ENCODE results near the gene ZGPAT. TPM values are rescaled to one million over a fixed set of nuclear protein-coding genes. Genes with fewer than 3 reads are reported as not detected.

Gene ZGPAT
- total RNA-seq, 1 donor from 2014 or later = 34.6 TPM

DNA sequence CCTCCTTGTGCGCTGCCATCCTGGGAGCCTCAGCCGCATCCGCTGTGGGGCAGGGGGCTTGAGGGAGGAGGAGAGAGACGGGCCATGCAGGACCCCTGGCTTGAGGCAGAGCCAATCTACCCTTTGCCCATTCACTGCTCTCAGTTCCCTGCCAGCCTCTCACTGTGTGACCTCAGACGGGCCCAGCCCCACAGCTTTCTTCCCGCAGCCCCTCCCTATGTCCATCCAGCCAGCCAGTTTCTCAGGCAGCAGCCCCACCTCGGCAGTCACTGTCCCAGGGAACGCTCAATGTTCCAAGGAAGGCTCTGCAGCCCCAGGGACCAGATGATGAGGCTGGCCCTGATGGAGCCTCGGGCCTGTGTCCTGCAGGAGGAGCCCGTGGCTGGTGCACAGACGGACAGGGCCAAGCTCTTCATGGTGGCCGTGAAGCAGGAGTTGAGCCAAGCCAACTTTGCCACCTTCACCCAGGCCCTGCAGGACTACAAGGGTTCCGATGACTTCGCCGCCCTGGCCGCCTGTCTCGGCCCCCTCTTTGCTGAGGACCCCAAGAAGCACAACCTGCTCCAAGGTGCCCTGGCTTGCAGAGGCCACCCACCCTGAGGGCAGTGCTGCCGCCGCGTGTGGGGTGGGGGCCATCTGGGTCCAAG, 15.3 kb upstream of the ZGPAT start:
- Mint-ChIP-seq H3K36me3 (peaks cover 7% of the 10 kb centered on the region), H3K4me1 (no peaks in the 10 kb centered on the region), H3K27me3 (ENCODE audit: low read depth) (no peaks in the 10 kb centered on the region), H3K4me3 (no peak overlapping the region), H3K27ac (peak overlapping the region; percentile 50), H3K9me3 (no peaks in the 10 kb centered on the region)
- DNase-seq (ENCODE audit: low spot score in 2 of 2, unreplicated experiment in 2 of 2) = no peak
- TF ChIP-seq, protein P1, sequence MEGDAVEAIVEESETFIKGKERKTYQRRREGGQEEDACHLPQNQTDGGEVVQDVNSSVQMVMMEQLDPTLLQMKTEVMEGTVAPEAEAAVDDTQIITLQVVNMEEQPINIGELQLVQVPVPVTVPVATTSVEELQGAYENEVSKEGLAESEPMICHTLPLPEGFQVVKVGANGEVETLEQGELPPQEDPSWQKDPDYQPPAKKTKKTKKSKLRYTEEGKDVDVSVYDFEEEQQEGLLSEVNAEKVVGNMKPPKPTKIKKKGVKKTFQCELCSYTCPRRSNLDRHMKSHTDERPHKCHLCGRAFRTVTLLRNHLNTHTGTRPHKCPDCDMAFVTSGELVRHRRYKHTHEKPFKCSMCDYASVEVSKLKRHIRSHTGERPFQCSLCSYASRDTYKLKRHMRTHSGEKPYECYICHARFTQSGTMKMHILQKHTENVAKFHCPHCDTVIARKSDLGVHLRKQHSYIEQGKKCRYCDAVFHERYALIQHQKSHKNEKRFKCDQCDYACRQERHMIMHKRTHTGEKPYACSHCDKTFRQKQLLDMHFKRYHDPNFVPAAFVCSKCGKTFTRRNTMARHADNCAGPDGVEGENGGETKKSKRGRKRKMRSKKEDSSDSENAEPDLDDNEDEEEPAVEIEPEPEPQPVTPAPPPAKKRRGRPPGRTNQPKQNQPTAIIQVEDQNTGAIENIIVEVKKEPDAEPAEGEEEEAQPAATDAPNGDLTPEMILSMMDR (IDR thresholded peaks at IDR 0.05; ENCODE audit: unreplicated experiment) = no peak

- no peaks in the 10 kb centered on the region for H3K9me3 Mint-ChIP-seq
- no peak for DNase-seq (ENCODE audit: low spot score in 2 of 2, unreplicated experiment in 2 of 2)
- H3K4me1 Mint-ChIP-seq = no peaks in the 10 kb centered on the region
- no peak overlapping the region for H3K27ac Mint-ChIP-seq
- no peaks in the 10 kb centered on the region for H3K27me3 Mint-ChIP-seq (ENCODE audit: low read depth)
- no peak overlapping the region for H3K4me3 Mint-ChIP-seq
- TF ChIP-seq, protein P1 (IDR thresholded peaks at IDR 0.05; ENCODE audit: unreplicated experiment) = no peak
- H3K36me3 Mint-ChIP-seq = peaks cover 7% of the 10 kb centered on the region
Observed at GRCh38 chr20:63693083-63693732, 14.6 kb upstream of the ZGPAT start.

GRCh38 chr20:63693733-63694583, 13.9 kb upstream of the ZGPAT start:
- Mint-ChIP-seq H3K27ac (peak overlapping the region; percentile 16), H3K4me3 (no peak overlapping the region), H3K9me3 (no peaks in the 10 kb centered on the region), H3K4me1 (no peaks in the 10 kb centered on the region), H3K27me3 (ENCODE audit: low read depth) (no peaks in the 10 kb centered on the region), H3K36me3 (peaks cover 7% of the 10 kb centered on the region)
- no peak for DNase-seq (ENCODE audit: low spot score in 2 of 2, unreplicated experiment in 2 of 2)
- TF ChIP-seq, protein P1 (IDR thresholded peaks at IDR 0.05; ENCODE audit: unreplicated experiment) = no peak

GRCh38 chr20:63694584-63695423, 13.0 kb upstream of the ZGPAT start:
- H3K4me1 Mint-ChIP-seq = no peaks in the 10 kb centered on the region
- DNase-seq (ENCODE audit: low spot score in 2 of 2, unreplicated experiment in 2 of 2) = no peak
- H3K9me3 Mint-ChIP-seq = no peaks in the 10 kb centered on the region
- TF ChIP-seq, protein P1 (IDR thresholded peaks at IDR 0.05; ENCODE audit: unreplicated experiment) = no peak
- no peaks in the 10 kb centered on the region for H3K27me3 Mint-ChIP-seq (ENCODE audit: low read depth)
- no peak overlapping the region for H3K27ac Mint-ChIP-seq
- H3K4me3 Mint-ChIP-seq = no peak overlapping the region
- peaks cover 7% of the 10 kb centered on the region for H3K36me3 Mint-ChIP-seq

Measured in mesothelial cell of epicardium (in vitro differentiated cells).